NOMO-1 treated with dmso at 0.1 percent for 144 hours (cell line): ENCODE data around the gene CKS1B.

Experiments
- DNase-seq: peaks from one replicate; lab custom pipeline; 2025; ENCODE audit not compliant: unreplicated experiment; lab: John Stamatoyannopoulos, UW

The CKS1B gene

GRCh38 chr1:155012026-155012546 is 37.6 kb downstream of the CKS1B start:
- no peak for DNase-seq

GRCh38 chr1:155012776-155013602 is 38.5 kb downstream of the CKS1B start:
- no peak for DNase-seq

GRCh38 chr1:155013632-155014031 is 39.2 kb downstream of the CKS1B start:
- DNase-seq: no peak

- DNase-seq: no peak
These were observed 40.4 kb downstream of the CKS1B start for GRCh38 chr1:155014709-155015508.

- DNase-seq: no peak
These were observed 41.2 kb downstream of the CKS1B start for GRCh38 chr1:155015527-155016230.

- no peak for DNase-seq
These were observed 41.9 kb downstream of the CKS1B start for GRCh38 chr1:155016231-155016831.

- DNase-seq: peak; percentile 73
These were observed 42.8 kb downstream of the CKS1B start for GRCh38 chr1:155017041-155017945.

- no peak for DNase-seq
These were observed 43.5 kb downstream of the CKS1B start for GRCh38 chr1:155017946-155018316.

GRCh38 chr1:155018617-155019348 is 44.3 kb downstream of the CKS1B start:
- DNase-seq: no peak

- no peak for DNase-seq
These were observed 45.1 kb downstream of the CKS1B start for GRCh38 chr1:155019377-155020245.

- DNase-seq: no peak
These were observed 47.9 kb downstream of the CKS1B start for GRCh38 chr1:155022136-155022926.

- no peak for DNase-seq
These were observed 48.4 kb downstream of the CKS1B start for GRCh38 chr1:155022927-155023236.

- no peak for DNase-seq
These were observed 49.1 kb downstream of the CKS1B start for GRCh38 chr1:155023627-155024026.

GRCh38 chr1:155024315-155024714 is 49.8 kb downstream of the CKS1B start:
- DNase-seq: no peak

- no peak for DNase-seq
These were observed 51.7 kb downstream of the CKS1B start for GRCh38 chr1:155026154-155026553.

- no peak for DNase-seq
These were observed 52.1 kb downstream of the CKS1B start for GRCh38 chr1:155026588-155026987.
